Activated CD4-positive, alpha-beta T cell treated with anti-CD3 and anti-CD28 coated beads for 36 hours (primary cell): Measurements from ENCODE around the gene CORIN. TPM values are rescaled to one million over a fixed set of nuclear protein-coding genes. Genes with fewer than 3 reads are reported as not detected.
"Not testable (repeated sequence)": the region's sequence is repeated elsewhere in the genome, so short reads cannot be mapped to it uniquely, and the experiment has no call there.

Experiments
- ATAC-seq: fragments of 200-7000 bp; cut with Tn5 transposase; one replicate; pipeline ENCODE4 v1.10.0; 2021; ENCODE audit warnings: mild to moderate bottlenecking, moderate library complexity
- CTCF ChIA-PET: fragments of 350-600 bp; sonication (Branson Sonifier 250); formaldehyde crosslinking; loops from one replicate; lab custom pipeline; 2021; ENCODE audit warnings: antibody characterized with exemption; lab: Charles Lee
- POLR2A ChIA-PET: fragments of 350-600 bp; sonication (Branson Sonifier 250); formaldehyde crosslinking; loops from one replicate; lab custom pipeline; 2021; ENCODE audit warnings: antibody characterized with exemption, inconsistent platforms; lab: Charles Lee
- DNase-seq: peaks from one replicate; pipeline ENCODE4 v3.0.0-alpha.2; 2020
- H3K27ac Mint-ChIP-seq: one replicate; pipeline ENCODE4 v1.8.0; 2021; ENCODE audit warnings: mixed read lengths
- H3K27me3 Mint-ChIP-seq: one replicate; pipeline ENCODE4 v1.8.0; 2021; ENCODE audit warnings: mixed read lengths
- H3K36me3 Mint-ChIP-seq: one replicate; pipeline ENCODE4 v1.8.0; 2021; ENCODE audit warnings: low read depth, mixed read lengths
- H3K4me1 Mint-ChIP-seq: one replicate; pipeline ENCODE4 v1.8.0; 2021; ENCODE audit warnings: mixed read lengths
- H3K4me3 Mint-ChIP-seq: one replicate; pipeline ENCODE4 v1.8.0; 2021; ENCODE audit warnings: mild to moderate bottlenecking, moderate library complexity, mixed read lengths
- H3K9me3 Mint-ChIP-seq: one replicate; pipeline ENCODE4 v1.8.0; 2021; ENCODE audit warnings: low read depth, mixed read lengths
- intact Hi-C, 2 experiments: fragments of 100-400 bp; cut with DNase I in 1 of 2; cut with micrococcal nuclease in 1 of 2; formaldehyde crosslinking; loops; one replicate each; pipeline versions ENCODE4 v1.14.2 to v1.15.1; 2022 to 2024; cut with DNase I, micrococcal nuclease
- total RNA-seq, 2 experiments: library from RNA; stranded (reverse); gene quantifications; one replicate each; pipeline ENCODE4 v1.2.3, GENCODE V29; 2021

The CORIN gene
- total RNA-seq, 2 experiments from 2014 or later, result not detected

DNA sequence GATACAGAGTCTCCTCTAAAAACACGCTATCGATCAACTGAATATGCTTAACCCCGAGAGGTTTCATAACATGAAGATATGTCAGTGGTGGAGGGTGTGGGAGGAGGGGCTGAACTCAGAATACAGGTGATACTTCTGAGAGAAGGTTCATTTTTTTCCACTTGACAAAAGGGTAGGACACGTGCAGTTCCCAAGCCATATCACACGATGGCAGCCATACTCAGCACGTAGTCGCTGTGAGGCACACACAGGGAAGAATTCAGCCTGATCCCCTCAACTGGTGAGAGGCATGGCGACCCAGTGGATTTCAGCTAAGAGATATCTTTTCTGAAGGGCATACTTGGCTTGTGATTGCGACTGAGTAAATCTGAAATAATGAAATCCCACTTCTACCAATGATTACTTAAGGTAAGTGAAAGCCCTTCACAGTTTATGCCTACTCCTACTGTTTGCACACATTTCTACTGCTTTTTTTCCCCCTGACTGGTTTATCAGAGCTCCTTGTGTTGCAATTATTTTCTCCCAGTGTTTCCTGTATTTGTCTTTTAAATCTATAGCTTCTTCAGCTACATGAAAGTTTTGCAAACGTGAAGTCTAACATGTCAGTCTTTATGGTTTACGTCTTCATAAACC, 133.1 kb downstream of the CORIN start:
- Mint-ChIP-seq H3K36me3 (no peaks in the 10 kb centered on the region), H3K27me3 (peaks cover 17% of the 10 kb centered on the region), H3K27ac (no peak overlapping the region), H3K4me1 (no peaks in the 10 kb centered on the region), H3K9me3 (no peaks in the 10 kb centered on the region), H3K4me3 (no peak overlapping the region)
- intact Hi-C loops, result loop anchor here (1.0 to 5.0 kb wide), 3 partner anchors 131 to 227 kb away; partner anchors contain the start of gene CORIN (in 1 of the 2)
- ChIA-PET POLR2A (no interaction called here), CTCF (interaction anchor here (0.7 to 2.7 kb wide), 10 partner anchors 11 to 229 kb away, joined by 3 to 19 read pairs (median 6); no protein-coding TSS in a partner anchor)
- DNase-seq (peak; percentile 44), ATAC-seq (peak; percentile 58)

GRCh38 chr4:47703956-47704355, 133.9 kb downstream of the CORIN start:
- POLR2A ChIA-PET, result no interaction called here
- ATAC-seq (no peak), DNase-seq (no peak)
- Mint-ChIP-seq H3K27ac (no peak overlapping the region), H3K36me3 (no peaks in the 10 kb centered on the region), H3K4me1 (no peaks in the 10 kb centered on the region), H3K9me3 (no peaks in the 10 kb centered on the region), H3K27me3 (peaks cover 21% of the 10 kb centered on the region), H3K4me3 (no peak overlapping the region)
- intact Hi-C loops, result loop anchor here in 1 of 2 experiments (2.0 kb wide), 1 partner anchor 135 kb away; the partner anchor contains the start of gene CORIN
- CTCF ChIA-PET, result interaction anchor here (1.5 to 1.7 kb wide), 2 partner anchors 10 to 17 kb away, joined by 5 to 6 read pairs; no protein-coding TSS in a partner anchor

- Mint-ChIP-seq H3K27ac (no peak overlapping the region), H3K4me3 (no peak overlapping the region), H3K9me3 (no peaks in the 10 kb centered on the region), H3K27me3 (peaks cover 24% of the 10 kb centered on the region), H3K4me1 (no peaks in the 10 kb centered on the region), H3K36me3 (no peaks in the 10 kb centered on the region)
- CTCF ChIA-PET, result interaction anchor here (0.7 to 1.7 kb wide), 3 partner anchors 9 to 16 kb away, joined by 3 to 6 read pairs (median 5); no protein-coding TSS in a partner anchor
- POLR2A ChIA-PET, result no interaction called here
- no peak for ATAC-seq
- DNase-seq, result no peak
- intact Hi-C loops, result no loop called here
These were observed 134.9 kb downstream of the CORIN start for GRCh38 chr4:47703008-47703407.

DNA sequence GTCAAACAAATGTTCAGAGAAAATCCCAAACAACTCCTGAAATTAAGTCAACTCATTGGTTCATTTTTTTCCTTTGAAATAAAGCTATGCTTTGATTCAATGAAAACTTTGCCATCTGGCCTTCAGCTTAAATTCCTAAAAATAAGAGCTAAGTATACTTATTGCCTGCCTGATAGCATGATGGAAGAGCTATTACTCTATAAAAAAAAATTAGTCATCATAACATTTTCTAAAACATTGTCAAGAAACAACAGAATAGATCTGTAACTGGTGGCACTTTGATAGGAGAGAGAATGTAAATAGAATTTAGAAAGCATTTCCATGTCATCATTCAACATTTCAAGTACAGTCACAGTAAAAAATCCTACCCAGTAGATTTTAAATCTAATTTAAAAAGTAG, 136.6 kb downstream of the CORIN start:
- ChIA-PET CTCF (interaction anchor here (1.3 to 2.6 kb wide), 3 partner anchors 135 to 233 kb away, joined by 3 to 7 read pairs (median 6); no protein-coding TSS in a partner anchor), POLR2A (no interaction called here)
- DNase-seq (no peak), ATAC-seq (no peak)
- H3K4me3 Mint-ChIP-seq, result no peak overlapping the region
- no peaks in the 10 kb centered on the region for H3K9me3 Mint-ChIP-seq
- no peaks in the 10 kb centered on the region for H3K36me3 Mint-ChIP-seq
- H3K4me1 Mint-ChIP-seq, result no peaks in the 10 kb centered on the region
- H3K27ac Mint-ChIP-seq, result no peak overlapping the region
- H3K27me3 Mint-ChIP-seq, result peaks cover 26% of the 10 kb centered on the region
- intact Hi-C loops, result no loop called here

GRCh38 chr4:47698837-47699236, 139.0 kb downstream of the CORIN start:
- CTCF ChIA-PET, result interaction anchor here (0.6 to 1.7 kb wide), 2 partner anchors 13 to 335 kb away, joined by 3 to 7 read pairs; no protein-coding TSS in a partner anchor
- intact Hi-C loops, result no loop called here
- no peak overlapping the region for H3K4me3 Mint-ChIP-seq
- no peaks in the 10 kb centered on the region for H3K4me1 Mint-ChIP-seq
- no peak for ATAC-seq
- no peaks in the 10 kb centered on the region for H3K9me3 Mint-ChIP-seq
- POLR2A ChIA-PET, result no interaction called here
- H3K27ac Mint-ChIP-seq, result no peak overlapping the region
- H3K27me3 Mint-ChIP-seq, result peaks cover 22% of the 10 kb centered on the region
- no peak for DNase-seq
- no peaks in the 10 kb centered on the region for H3K36me3 Mint-ChIP-seq

GRCh38 chr4:47696823-47697222, 141.0 kb downstream of the CORIN start:
- Mint-ChIP-seq H3K27me3 (peaks cover 26% of the 10 kb centered on the region), H3K36me3 (no peaks in the 10 kb centered on the region), H3K4me3 (no peak overlapping the region), H3K27ac (no peak overlapping the region), H3K4me1 (no peaks in the 10 kb centered on the region), H3K9me3 (no peaks in the 10 kb centered on the region)
- ChIA-PET CTCF (interaction anchor here (0.6 to 2.2 kb wide), 2 partner anchors 9 to 1312 kb away, joined by 3 to 10 read pairs; no protein-coding TSS in a partner anchor), POLR2A (interaction anchor here (0.6 kb wide), 1 partner anchor 225 kb away, joined by 5 read pairs; no protein-coding TSS in a partner anchor)
- DNase-seq, result no peak
- ATAC-seq, result no peak
- intact Hi-C loops, result no loop called here

DNA sequence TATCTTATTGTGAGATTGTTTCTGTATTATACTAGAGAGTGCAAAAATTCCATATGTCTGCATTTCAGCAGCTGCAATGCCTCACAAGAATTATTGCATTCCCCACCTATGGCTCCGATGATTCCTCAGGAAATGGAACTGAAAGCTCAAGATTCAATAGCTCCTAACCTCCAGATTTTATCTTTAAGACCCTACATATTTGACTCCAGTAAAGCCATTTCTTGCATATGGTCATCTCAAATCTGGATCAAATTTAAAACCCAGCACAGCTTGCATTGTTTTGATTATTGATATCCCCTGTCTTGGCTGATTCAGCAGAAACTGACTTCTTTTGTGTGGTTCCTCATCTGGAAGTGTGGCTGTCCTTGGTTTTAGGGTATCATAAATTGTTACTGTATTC, 142.6 kb downstream of the CORIN start:
- ChIA-PET POLR2A (no interaction called here), CTCF (interaction anchor here (1.4 kb wide), 1 partner anchor 239 kb away, joined by 4 read pairs; no protein-coding TSS in a partner anchor)
- intact Hi-C loops, result no loop called here
- Mint-ChIP-seq H3K9me3 (no peaks in the 10 kb centered on the region), H3K4me1 (no peaks in the 10 kb centered on the region), H3K27me3 (peaks cover 22% of the 10 kb centered on the region), H3K4me3 (no peak overlapping the region), H3K36me3 (no peaks in the 10 kb centered on the region), H3K27ac (no peak overlapping the region)
- DNase-seq (no peak), ATAC-seq (no peak)

GRCh38 chr4:47694322-47694721, 143.5 kb downstream of the CORIN start:
- intact Hi-C loops, result no loop called here
- ChIA-PET POLR2A (interaction anchor here (0.6 kb wide), 1 partner anchor 239 kb away, joined by 4 read pairs; no protein-coding TSS in a partner anchor), CTCF (interaction anchor here (0.6 to 1.2 kb wide), 4 partner anchors 10 to 248 kb away, joined by 3 to 6 read pairs (median 3); no protein-coding TSS in a partner anchor)
- H3K27ac Mint-ChIP-seq, result no peak overlapping the region
- ATAC-seq (no peak), DNase-seq (no peak)
- no peaks in the 10 kb centered on the region for H3K9me3 Mint-ChIP-seq
- H3K27me3 Mint-ChIP-seq, result peaks cover 18% of the 10 kb centered on the region
- no peak overlapping the region for H3K4me3 Mint-ChIP-seq
- H3K36me3 Mint-ChIP-seq, result no peaks in the 10 kb centered on the region
- no peaks in the 10 kb centered on the region for H3K4me1 Mint-ChIP-seq

- ATAC-seq, result no peak
- Mint-ChIP-seq H3K27me3 (peaks cover 13% of the 10 kb centered on the region), H3K9me3 (no peaks in the 10 kb centered on the region), H3K36me3 (no peaks in the 10 kb centered on the region), H3K4me1 (no peaks in the 10 kb centered on the region), H3K27ac (no peak overlapping the region), H3K4me3 (no peak overlapping the region)
- ChIA-PET POLR2A (no interaction called here), CTCF (no interaction called here)
- intact Hi-C loops, result no loop called here
- no peak for DNase-seq
These were observed 145.2 kb downstream of the CORIN start for GRCh38 chr4:47692691-47693090.

GRCh38 chr4:47691757-47692383, 146.0 kb downstream of the CORIN start:
- H3K27me3 Mint-ChIP-seq, result peaks cover 10% of the 10 kb centered on the region
- H3K27ac Mint-ChIP-seq, H3K4me3 Mint-ChIP-seq, POLR2A ChIA-PET, H3K9me3 Mint-ChIP-seq, ATAC-seq, DNase-seq, intact Hi-C loops, H3K36me3 Mint-ChIP-seq, H3K4me1 Mint-ChIP-seq: not testable (repeated sequence)
- CTCF ChIA-PET, result interaction anchor here (1.1 kb wide), 1 partner anchor 148 kb away, joined by 4 read pairs; no protein-coding TSS in a partner anchor

- Mint-ChIP-seq H3K27me3 (peaks cover 6% of the 10 kb centered on the region), H3K9me3 (no peaks in the 10 kb centered on the region), H3K27ac (no peak overlapping the region), H3K36me3 (no peaks in the 10 kb centered on the region), H3K4me3 (no peak overlapping the region), H3K4me1 (peaks cover 2% of the 10 kb centered on the region)
- intact Hi-C loops, result no loop called here
- no peak for DNase-seq
- no peak for ATAC-seq
- ChIA-PET CTCF (interaction anchor here (0.6 to 1.7 kb wide), 4 partner anchors 13 to 290 kb away, joined by 3 to 4 read pairs (median 3); no protein-coding TSS in a partner anchor), POLR2A (no interaction called here)
These were observed 147.3 kb downstream of the CORIN start for GRCh38 chr4:47690611-47691010.
